IMR-90 (cell line): ENCODE measurements around the gene PRDM10. TPM values are rescaled to one million over a fixed set of nuclear protein-coding genes. Genes with fewer than 3 reads are reported as not detected.

Experiments used
- ATAC-seq: fragments of 200-7000 bp; cut with Tn5 transposase; 2 replicates; pipeline ENCODE4 v1.9.1; 2020; ENCODE audit warnings: low read depth, mild to moderate bottlenecking, moderate library complexity
- BruUV-seq: library from RNA; stranded (reverse); fragments of 400-500 nt; replicated peaks from 2 replicates; lab custom pipeline; 2021; lab: Mats Ljungman, UMichigan
- CTCF ChIA-PET: fragments of 300-600 bp; formaldehyde crosslinking; extraction: SDS; loops from one replicate; lab custom pipeline; 2021; ENCODE audit warnings: antibody characterized with exemption; lab: Yijun Ruan, JAX
- POLR2A ChIA-PET: fragments of 300-600 bp; sonication (Branson Sonifier 250); formaldehyde crosslinking; loops from one replicate; lab custom pipeline; 2022; ENCODE audit warnings: antibody characterized with exemption; ENCODE audit not compliant: unreplicated experiment; lab: Charles Lee
- DNase-seq: peaks from one replicate; pipeline ENCODE4 v3.0.0; 2013
- H2AFZ ChIP-seq: replicated peaks from 2 replicates; pipeline ENCODE3; 2013; ENCODE audit warnings: low read length, mild to moderate bottlenecking; ENCODE audit not compliant: poor library complexity
- H2AK5ac ChIP-seq: 2 replicates; pipeline ENCODE4 v1.6.1; 2013; ENCODE audit warnings: low read depth, low read length, inconsistent platforms
- H2AK9ac ChIP-seq: replicated peaks from 2 replicates; pipeline ENCODE3; 2013; ENCODE audit warnings: mild to moderate bottlenecking, low read depth, low read length, moderate library complexity; ENCODE audit not compliant: poor library complexity
- H2BK120ac ChIP-seq: 2 replicates; pipeline ENCODE4 v1.6.1; 2013; ENCODE audit warnings: low read depth, low read length, inconsistent platforms
- H2BK15ac ChIP-seq: 3 replicates; pipeline ENCODE4 v1.6.1; 2013; ENCODE audit warnings: low read depth, low read length, inconsistent platforms
- H2BK20ac ChIP-seq: 2 replicates; pipeline ENCODE4 v1.6.1; 2013; ENCODE audit warnings: low read depth, mild to moderate bottlenecking, inconsistent platforms, low read length, moderate library complexity
- H2BK5ac ChIP-seq: 2 replicates; pipeline ENCODE4 v1.6.1; 2013; ENCODE audit warnings: mild to moderate bottlenecking, low read depth, low read length, inconsistent platforms; ENCODE audit not compliant: poor library complexity, severe bottlenecking
- H3K14ac ChIP-seq: replicated peaks from 2 replicates; pipeline ENCODE4 v1.6.1; 2013; ENCODE audit warnings: low read depth, low read length, inconsistent platforms
- H3K18ac ChIP-seq: 2 replicates; pipeline ENCODE4 v1.6.1; 2013; ENCODE audit warnings: low read depth, low read length, control low read depth
- H3K23ac ChIP-seq: 2 replicates; pipeline ENCODE4 v1.6.1; 2013; ENCODE audit warnings: low read depth, low read length, inconsistent platforms
- H3K27ac ChIP-seq: 2 replicates; pipeline ENCODE4 v1.5.1; 2013; ENCODE audit warnings: mild to moderate bottlenecking, control low read depth, low read length; ENCODE audit not compliant: insufficient read depth
- H3K27me3 ChIP-seq: 2 replicates; pipeline ENCODE4 v1.6.1; 2013; ENCODE audit warnings: low read length; ENCODE audit not compliant: control insufficient read depth, insufficient read depth
- H3K36me3 ChIP-seq: 2 replicates; pipeline ENCODE4 v1.6.1; 2013; ENCODE audit warnings: low read length, mixed read lengths; ENCODE audit not compliant: control insufficient read depth, insufficient read depth
- H3K4ac ChIP-seq: 2 replicates; pipeline ENCODE4 v1.6.1; 2013; ENCODE audit warnings: low read depth, low read length, inconsistent platforms
- H3K4me1 ChIP-seq: 2 replicates; pipeline ENCODE4 v1.6.1; 2013; ENCODE audit warnings: low read length, mixed read lengths; ENCODE audit not compliant: control insufficient read depth, insufficient read depth
- H3K4me2 ChIP-seq: 2 replicates; pipeline ENCODE4 v1.6.1; 2013; ENCODE audit warnings: low read depth, mild to moderate bottlenecking, control low read depth, low read length, moderate library complexity
- H3K4me3 ChIP-seq: 2 replicates; pipeline ENCODE4 v1.5.1; 2013; ENCODE audit warnings: low read depth, mild to moderate bottlenecking, control low read depth, low read length, moderate library complexity; ENCODE audit not compliant: insufficient read depth
- H3K56ac ChIP-seq: 2 replicates; pipeline ENCODE4 v1.6.1; 2013; ENCODE audit warnings: low read length, inconsistent platforms; ENCODE audit not compliant: insufficient read depth; ENCODE audit errors: extremely low read depth
- H3K79me1 ChIP-seq, 2 experiments: 2 replicates each; pipeline ENCODE4 v1.6.1; 2013; ENCODE audit warnings: low read length in 2 of 2, inconsistent platforms in 1 of 2, low read depth in 1 of 2
- H3K9ac ChIP-seq: 2 replicates; pipeline ENCODE4 v1.6.1; 2013; ENCODE audit warnings: low read depth, low read length, control low read depth
- H3K9me1 ChIP-seq: 2 replicates; pipeline ENCODE4 v1.6.1; 2013; ENCODE audit warnings: low read length, inconsistent platforms; ENCODE audit not compliant: insufficient read depth
- H3K9me3 ChIP-seq: 2 replicates; pipeline ENCODE4 v1.6.1; 2013; ENCODE audit warnings: low read length; ENCODE audit not compliant: control insufficient read depth, insufficient read depth
- H4K20me1 ChIP-seq: 2 replicates; pipeline ENCODE4 v1.6.1; 2013; ENCODE audit warnings: low read length, inconsistent platforms; ENCODE audit not compliant: insufficient read depth
- H4K5ac ChIP-seq: 2 replicates; pipeline ENCODE4 v1.6.1; 2013; ENCODE audit warnings: mild to moderate bottlenecking, low read depth, low read length, control low read depth
- H4K8ac ChIP-seq, 2 experiments: 2 replicates each; pipeline ENCODE4 v1.6.1; 2013; ENCODE audit warnings: low read depth in 2 of 2, low read length in 2 of 2, control low read depth in 1 of 2, inconsistent platforms in 1 of 2
- H4K91ac ChIP-seq: 2 replicates; pipeline ENCODE4 v1.6.1; 2013; ENCODE audit warnings: low read depth, low read length, inconsistent platforms; ENCODE audit not compliant: insufficient read depth
- BHLHE40 ChIP-seq: fragments of 150-350 bp; IDR thresholded peaks from 2 replicates; pipeline ENCODE4 v1.6.1; 2016; ENCODE audit warnings: mild to moderate bottlenecking, low read depth, low read length
- CEBPB ChIP-seq: IDR thresholded peaks from 2 replicates; pipeline ENCODE4 v1.6.1; 2012; ENCODE audit warnings: low read depth, low read length, improper control_type of control experiment
- CTCF ChIP-seq: conservative IDR thresholded peaks from 2 replicates; pipeline ENCODE4 v1.5.1; 2012; ENCODE audit warnings: mild to moderate bottlenecking, low read depth, low read length, improper control_type of control experiment
- ELK1 ChIP-seq: fragments of 150-350 bp; IDR thresholded peaks from 2 replicates; pipeline ENCODE4 v1.6.1; 2016; ENCODE audit warnings: low read depth, mild to moderate bottlenecking, low read length, moderate library complexity, borderline replicate concordance
- FOS ChIP-seq: fragments of 150-350 bp; IDR thresholded peaks from 2 replicates; pipeline ENCODE4 v1.6.1; 2016; ENCODE audit warnings: low read depth, low read length
- MAFK ChIP-seq: IDR thresholded peaks from 2 replicates; pipeline ENCODE4 v1.6.1; 2012; ENCODE audit warnings: low read depth, low read length, improper control_type of control experiment
- POLR2A ChIP-seq: IDR thresholded peaks from 2 replicates; pipeline ENCODE4 v1.6.1; 2012; ENCODE audit warnings: mild to moderate bottlenecking, low read depth, low read length
- RAD21 ChIP-seq: IDR thresholded peaks from 2 replicates; pipeline ENCODE4 v1.6.1; 2012; ENCODE audit warnings: low read length, improper control_type of control experiment
- RCOR1 ChIP-seq: IDR thresholded peaks from 2 replicates; pipeline ENCODE4 v1.6.1; 2012; ENCODE audit warnings: mild to moderate bottlenecking, low read length, improper control_type of control experiment; ENCODE audit not compliant: insufficient replicate concordance
- RFX5 ChIP-seq: IDR thresholded peaks from 2 replicates; pipeline ENCODE4 v1.8.0; 2012; ENCODE audit warnings: low read depth, mild to moderate bottlenecking, low read length, moderate library complexity
- WGBS, 2 experiments: methylation state at CpG; one replicate each; pipeline versions ENCODE4 v1.1.5 to v1.1.7; 2013; ENCODE audit warnings: missing lambda C conversion rate in 2 of 2; ENCODE audit not compliant: insufficient read length in 1 of 2; ENCODE audit errors: extremely low coverage in 2 of 2; 5-methylcytosine and 5-hydroxymethylcytosine counted together
- dilution Hi-C: fragments of 300-500 bp; cut with HindIII; formaldehyde crosslinking; loops from one replicate; pipeline ENCODE4 v1.14.3; 2018; ENCODE audit warnings: low sequenced_read_pairs; ENCODE audit not compliant: unreplicated experiment
- in situ Hi-C: fragments of 300-500 bp; cut with MboI; formaldehyde crosslinking; loops from 3 replicates; pipeline ENCODE4 v1.14.3; 2019; ENCODE audit warnings: low sequenced_read_pairs, inconsistent platforms, mixed read lengths
- intact Hi-C: fragments of 100-400 bp; cut with micrococcal nuclease; formaldehyde crosslinking; loops from 2 replicates; pipeline ENCODE4 v1.10.0; 2022
- polyA plus RNA-seq, 3 experiments: library from polyadenylated mRNA; depleted of rRNA; stranded (reverse); fragments of >200 nt; gene quantifications; 2 replicates each; pipeline ENCODE4 v1.2.3, GENCODE V29; 2012; ENCODE audit warnings: low replicate concordance in 1 of 3
- total RNA-seq: library from RNA; depleted of rRNA; stranded (reverse); fragments of >200 nt; gene quantifications from 2 replicates; pipeline ENCODE4 v1.2.3, GENCODE V29; 2012

Gene PRDM10
- total and polyA plus RNA-seq, 2 of the 4 experiments (the other 2 are of a cell fraction), result 3.1 to 6.5 TPM

GRCh38 chr11:129973068-129973467 is 29.6 kb downstream of the PRDM10 start:
- Histone ChIP-seq H3K4ac (no peak overlapping the region), H2BK20ac (no peak overlapping the region), H3K9ac (no peak overlapping the region), H2BK15ac (no peak overlapping the region), H3K4me3 (no peak overlapping the region), H2AK9ac (no peak overlapping the region), H3K79me1 (peaks cover 14 to 23% of the 10 kb centered on the region in 2 experiments; a peak in 2 of 4 replicates), H3K27me3 (no peaks in the 10 kb centered on the region), H3K9me3 (no peaks in the 10 kb centered on the region), H2AK5ac (no peak overlapping the region), H4K8ac (no peak overlapping the region), H3K4me1 (no peaks in the 10 kb centered on the region), H3K4me2 (no peak overlapping the region), H3K56ac (no peak overlapping the region), H3K9me1 (peaks cover 12% of the 10 kb centered on the region), H3K18ac (no peak overlapping the region), H3K27ac (no peak overlapping the region), H2BK5ac (no peak overlapping the region), H2BK120ac (no peak overlapping the region), H4K91ac (no peak overlapping the region), H3K14ac (no peak overlapping the region), H4K20me1 (peaks cover 5% of the 10 kb centered on the region; the same call in 1 of the 2 replicates), H2AFZ (no peak overlapping the region), H3K36me3 (peaks cover 3% of the 10 kb centered on the region; the same call in 1 of the 2 replicates), H3K23ac (no peak overlapping the region), H4K5ac (no peak overlapping the region)
- TF ChIP-seq CTCF (no peak), MAFK (no peak), POLR2A (no peak), BHLHE40 (no peak), RAD21 (no peak), RFX5 (no peak), CEBPB (no peak), RCOR1 (no peak), FOS (no peak), ELK1 (no peak)
- no CpG with 5 or more reads among the region's 1 CpG for WGBS, 2 experiments
- no TSS peak for BruUV-seq
- DNase-seq (no peak), ATAC-seq (no peak)
- intact Hi-C loops, result no loop called here
- in situ Hi-C loops, result no loop called here
- ChIA-PET POLR2A (interaction anchor here (0.6 kb wide), 1 partner anchor 20 kb away, joined by 5 read pairs; no protein-coding TSS in a partner anchor), CTCF (interaction anchor here (0.6 to 1.2 kb wide), 2 partner anchors 9 to 105 kb away, joined by 3 to 11 read pairs; no protein-coding TSS in a partner anchor)
- dilution Hi-C loops, result no loop called here
